H9 (cell line): Measurements from ENCODE around the gene PGBD5. TPM values are rescaled to one million over a fixed set of nuclear protein-coding genes. Genes with fewer than 3 reads are reported as not detected.

ENCODE experiments used
- DNase-seq: peaks from one replicate; pipeline ENCODE4 v3.0.0-alpha.2; 2017
- H2AFZ ChIP-seq: one replicate; pipeline ENCODE4 v1.6.1; 2013; ENCODE audit warnings: mild to moderate bottlenecking, low read length, control low read depth, moderate library complexity
- H2AK5ac ChIP-seq: 2 replicates; pipeline ENCODE4 v1.6.1; 2013; ENCODE audit warnings: low read length, control low read depth, mixed read lengths; ENCODE audit not compliant: insufficient read length
- H2BK120ac ChIP-seq: one replicate; pipeline ENCODE4 v1.6.1; 2013; ENCODE audit warnings: low read depth, mild to moderate bottlenecking, low read length, control low read depth, inconsistent platforms; ENCODE audit not compliant: poor library complexity, severe bottlenecking
- H2BK12ac ChIP-seq: 2 replicates; pipeline ENCODE4 v1.6.1; 2013; ENCODE audit warnings: low read length, control low read depth, mixed read lengths, low read depth; ENCODE audit not compliant: insufficient read length
- H2BK15ac ChIP-seq: 2 replicates; pipeline ENCODE4 v1.6.1; 2013; ENCODE audit warnings: low read depth, low read length, control low read depth
- H2BK20ac ChIP-seq: one replicate; pipeline ENCODE4 v1.6.1; 2013; ENCODE audit warnings: low read depth, mild to moderate bottlenecking, low read length, control low read depth, inconsistent platforms; ENCODE audit not compliant: poor library complexity, severe bottlenecking
- H2BK5ac ChIP-seq: 2 replicates; pipeline ENCODE4 v1.6.1; 2013; ENCODE audit warnings: low read length, control low read depth, mixed read lengths; ENCODE audit not compliant: insufficient read length
- H3K14ac ChIP-seq: 2 replicates; pipeline ENCODE4 v1.6.1; 2013; ENCODE audit warnings: low read length, control low read depth; ENCODE audit not compliant: insufficient read depth
- H3K18ac ChIP-seq: 2 replicates; pipeline ENCODE4 v1.6.1; 2013; ENCODE audit warnings: low read depth, mild to moderate bottlenecking, mixed read lengths, low read length, control low read depth; ENCODE audit not compliant: insufficient read length
- H3K23ac ChIP-seq: 2 replicates; pipeline ENCODE4 v1.6.1; 2013; ENCODE audit warnings: low read length, control low read depth, mixed read lengths, low read depth; ENCODE audit not compliant: insufficient read length
- H3K23me2 ChIP-seq: 2 replicates; pipeline ENCODE4 v1.6.1; 2013; ENCODE audit warnings: low read depth, mild to moderate bottlenecking, mixed read lengths, low read length, control low read depth; ENCODE audit not compliant: insufficient read length, poor library complexity, severe bottlenecking
- H3K27ac ChIP-seq: 2 replicates; pipeline ENCODE4 v1.5.1; 2013; ENCODE audit warnings: low read length, control low read depth, mixed read lengths, low read depth; ENCODE audit not compliant: insufficient read length
- H3K27me3 ChIP-seq: 2 replicates; pipeline ENCODE4 v1.6.1; 2013; ENCODE audit warnings: low read length, control low read depth, inconsistent platforms; ENCODE audit not compliant: insufficient read depth
- H3K4ac ChIP-seq: 2 replicates; pipeline ENCODE4 v1.6.1; 2013; ENCODE audit warnings: low read depth, mild to moderate bottlenecking, control low read depth, inconsistent platforms, low read length, moderate library complexity
- H3K4me1 ChIP-seq: 2 replicates; pipeline ENCODE4 v1.6.1; 2013; ENCODE audit warnings: low read length, control low read depth, inconsistent platforms; ENCODE audit not compliant: insufficient read depth
- H3K4me2 ChIP-seq: 2 replicates; pipeline ENCODE4 v1.6.1; 2013; ENCODE audit warnings: low read length, control low read depth, mixed read lengths; ENCODE audit not compliant: insufficient read length, insufficient read depth
- H3K56ac ChIP-seq: 2 replicates; pipeline ENCODE4 v1.6.1; 2013; ENCODE audit warnings: low read depth, mild to moderate bottlenecking, mixed read lengths, low read length, control low read depth; ENCODE audit not compliant: insufficient read length
- H3K79me1 ChIP-seq: 2 replicates; pipeline ENCODE4 v1.6.1; 2013; ENCODE audit warnings: low read depth, mild to moderate bottlenecking, moderate library complexity, low read length, control low read depth, inconsistent platforms; ENCODE audit not compliant: insufficient read depth, poor library complexity, severe bottlenecking
- H3K79me2 ChIP-seq: 2 replicates; pipeline ENCODE4 v1.6.1; 2013; ENCODE audit warnings: low read length, control low read depth, inconsistent platforms; ENCODE audit not compliant: insufficient read depth
- H3K9ac ChIP-seq: 2 replicates; pipeline ENCODE4 v1.6.1; 2013; ENCODE audit warnings: low read length, control low read depth, mixed read lengths; ENCODE audit not compliant: insufficient read length; ENCODE audit errors: extremely low read depth
- H3K9me3 ChIP-seq: one replicate; pipeline ENCODE4 v1.6.1; 2013; ENCODE audit warnings: low read depth, low read length, inconsistent platforms; ENCODE audit not compliant: control insufficient read depth
- H3T11ph ChIP-seq: one replicate; pipeline ENCODE4 v1.6.1; 2013; ENCODE audit warnings: mild to moderate bottlenecking, low read length, control low read depth, inconsistent platforms
- H4K20me1 ChIP-seq: one replicate; pipeline ENCODE4 v1.6.1; 2013; ENCODE audit not compliant: control insufficient read depth, insufficient read length, insufficient read depth
- H4K5ac ChIP-seq: 2 replicates; pipeline ENCODE4 v1.6.1; 2013; ENCODE audit warnings: low read depth, mild to moderate bottlenecking, mixed read lengths, low read length, control low read depth; ENCODE audit not compliant: insufficient read length
- H4K8ac ChIP-seq: replicated peaks from 2 replicates; pipeline ENCODE4 v1.6.1; 2013; ENCODE audit warnings: low read length, control low read depth, mixed read lengths, low read depth; ENCODE audit not compliant: insufficient read length
- H4K91ac ChIP-seq: 2 replicates; pipeline ENCODE4 v1.6.1; 2013; ENCODE audit warnings: low read depth, mild to moderate bottlenecking, moderate library complexity, mixed read lengths, low read length, control low read depth; ENCODE audit not compliant: insufficient read length
- H3K27ac Mint-ChIP-seq, 3 experiments: 2 replicates in 2 of 3; 3 replicates in 1 of 3; pipeline ENCODE4 v1.8.0; 2020 to 2021; ENCODE audit warnings: mixed read lengths in 3 of 3, mild to moderate bottlenecking in 1 of 3, moderate library complexity in 1 of 3
- H3K27me3 Mint-ChIP-seq: 2 replicates; pipeline ENCODE4 v1.8.0; 2021; ENCODE audit warnings: low read depth, mild to moderate bottlenecking, moderate library complexity, mixed read lengths
- H3K36me3 Mint-ChIP-seq, 3 experiments: 2 replicates in 2 of 3; 3 replicates in 1 of 3; pipeline ENCODE4 v1.8.0; 2020 to 2021; ENCODE audit warnings: low read depth in 3 of 3, mixed read lengths in 3 of 3; ENCODE audit not compliant: insufficient read depth in 1 of 3
- H3K4me1 Mint-ChIP-seq, 2 experiments: 2 replicates each; pipeline ENCODE4 v1.8.0; 2020; ENCODE audit warnings: mixed read lengths in 2 of 2
- H3K4me3 Mint-ChIP-seq, 2 experiments: 2 replicates in 1 of 2; 3 replicates in 1 of 2; pipeline ENCODE4 v1.8.0; 2020 to 2021; ENCODE audit warnings: mild to moderate bottlenecking in 2 of 2, mixed read lengths in 2 of 2, moderate library complexity in 1 of 2
- H3K9me3 Mint-ChIP-seq, 2 experiments: 2 replicates in 1 of 2; 3 replicates in 1 of 2; pipeline ENCODE4 v1.8.0; 2020; ENCODE audit warnings: mild to moderate bottlenecking in 2 of 2, mixed read lengths in 2 of 2, moderate library complexity in 1 of 2
- WGBS: extraction: QIAGEN DNeasy Blood & Tissue Kit; methylation state at CpG from one replicate; pipeline ENCODE4 v1.1.7; 2013; ENCODE audit warnings: missing lambda C conversion rate, low lambda C conversion rate, mixed read lengths; ENCODE audit not compliant: insufficient read length; ENCODE audit errors: extremely low coverage; 5-methylcytosine and 5-hydroxymethylcytosine counted together
- total RNA-seq: library from RNA; stranded (reverse); gene quantifications from 2 replicates; pipeline ENCODE4 v1.2.1, GENCODE V29; 2021
- TF ChIP-seq, protein P1 (sequence below): fragments of 200-600 bp; sonication (generic); conservative IDR thresholded peaks from 3 replicates; pipeline ENCODE4 v1.8.0; 2021; ENCODE audit warnings: antibody characterized with exemption, mild to moderate bottlenecking

The PGBD5 gene
- total RNA-seq, 1 experiment from 2014 or later, result 19.1 TPM

DNA sequence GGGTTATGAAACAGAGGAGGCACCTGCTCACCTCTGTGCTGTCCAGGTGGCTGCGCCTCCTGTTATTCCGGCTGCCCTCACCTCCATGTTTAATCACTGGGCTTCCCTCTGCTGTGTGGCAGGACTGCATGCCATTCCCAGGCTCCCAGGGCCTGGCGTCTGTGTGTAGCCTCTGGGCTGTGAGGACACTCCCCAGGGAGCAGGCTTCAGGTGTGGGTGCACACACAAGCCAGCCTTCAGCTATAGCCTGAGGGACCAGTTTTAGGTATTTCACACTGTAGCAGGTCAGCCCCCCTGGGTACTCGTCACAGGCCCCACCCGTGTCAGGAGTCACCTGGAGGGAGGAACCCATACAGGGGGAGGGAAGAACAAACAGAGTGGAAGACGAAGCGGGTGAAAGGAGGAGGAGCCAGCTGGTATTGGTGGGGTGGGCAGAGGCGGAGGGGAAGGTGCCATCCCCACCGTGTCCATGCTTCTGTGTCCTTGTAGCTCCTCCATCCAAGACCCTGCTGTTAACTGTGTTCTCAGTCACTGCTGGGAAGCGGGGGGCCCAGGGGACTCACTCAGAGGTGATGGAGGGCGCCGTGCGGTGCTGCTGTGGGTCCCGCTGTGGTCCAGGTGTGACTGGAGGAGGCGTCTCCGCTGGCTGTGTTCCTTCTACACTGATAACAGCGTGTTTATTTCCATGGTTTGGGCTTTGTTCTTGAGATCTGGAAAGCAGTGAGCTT is 158.6 kb downstream of the PGBD5 start:
- Mint-ChIP-seq H3K4me1 (peaks cover 2% of the 10 kb centered on the region in 2 experiments; a peak in 2 of 4 replicates), H3K4me3 (no peak overlapping the region), H3K36me3 (peaks cover 12 to 28% (median 26%) of the 10 kb centered on the region in 3 experiments), H3K9me3 (no peaks in the 10 kb centered on the region), H3K27me3 (no peaks in the 10 kb centered on the region; the same call in 1 of the 2 replicates), H3K27ac (peak overlapping the region; percentile 10 to 27 (median 17); a peak in 3 of 7 replicates)
- H3K79me1 ChIP-seq, result no peaks in the 10 kb centered on the region
- no peaks in the 10 kb centered on the region for H3K9me3 ChIP-seq
- no peaks in the 10 kb centered on the region for H3K4me1 ChIP-seq
- H2BK15ac ChIP-seq, result no peak overlapping the region
- H4K5ac ChIP-seq, result no peak overlapping the region
- H2BK20ac ChIP-seq, result no peak overlapping the region
- H3K23me2 ChIP-seq, result no peaks in the 10 kb centered on the region
- no peak overlapping the region for H4K91ac ChIP-seq
- H3K56ac ChIP-seq, result no peak overlapping the region
- no peak overlapping the region for H4K8ac ChIP-seq
- no peak overlapping the region for H3K14ac ChIP-seq
- H3K27ac ChIP-seq, result no peak overlapping the region
- no peaks in the 10 kb centered on the region for H3K27me3 ChIP-seq
- no peak for DNase-seq
- H2BK5ac ChIP-seq, result no peak overlapping the region
- no peak overlapping the region for H2BK12ac ChIP-seq
- H2AFZ ChIP-seq, result no peak overlapping the region
- no peak overlapping the region for H3K9ac ChIP-seq
- H3K79me2 ChIP-seq, result no peaks in the 10 kb centered on the region
- no peak overlapping the region for H3T11ph ChIP-seq
- H2AK5ac ChIP-seq, result no peak overlapping the region
- TF ChIP-seq, protein P1, sequence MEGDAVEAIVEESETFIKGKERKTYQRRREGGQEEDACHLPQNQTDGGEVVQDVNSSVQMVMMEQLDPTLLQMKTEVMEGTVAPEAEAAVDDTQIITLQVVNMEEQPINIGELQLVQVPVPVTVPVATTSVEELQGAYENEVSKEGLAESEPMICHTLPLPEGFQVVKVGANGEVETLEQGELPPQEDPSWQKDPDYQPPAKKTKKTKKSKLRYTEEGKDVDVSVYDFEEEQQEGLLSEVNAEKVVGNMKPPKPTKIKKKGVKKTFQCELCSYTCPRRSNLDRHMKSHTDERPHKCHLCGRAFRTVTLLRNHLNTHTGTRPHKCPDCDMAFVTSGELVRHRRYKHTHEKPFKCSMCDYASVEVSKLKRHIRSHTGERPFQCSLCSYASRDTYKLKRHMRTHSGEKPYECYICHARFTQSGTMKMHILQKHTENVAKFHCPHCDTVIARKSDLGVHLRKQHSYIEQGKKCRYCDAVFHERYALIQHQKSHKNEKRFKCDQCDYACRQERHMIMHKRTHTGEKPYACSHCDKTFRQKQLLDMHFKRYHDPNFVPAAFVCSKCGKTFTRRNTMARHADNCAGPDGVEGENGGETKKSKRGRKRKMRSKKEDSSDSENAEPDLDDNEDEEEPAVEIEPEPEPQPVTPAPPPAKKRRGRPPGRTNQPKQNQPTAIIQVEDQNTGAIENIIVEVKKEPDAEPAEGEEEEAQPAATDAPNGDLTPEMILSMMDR, result no peak
- no peak overlapping the region for H3K4ac ChIP-seq
- H3K18ac ChIP-seq, result no peak overlapping the region
- WGBS, result no CpG with 5 or more reads among the region's 17 CpGs
- H4K20me1 ChIP-seq, result no peaks in the 10 kb centered on the region
- H3K23ac ChIP-seq, result no peak overlapping the region
- H3K4me2 ChIP-seq, result no peak overlapping the region
- H2BK120ac ChIP-seq, result no peak overlapping the region
